MCF 10A (cell line): Measurements from ENCODE around the gene AKR1C2. TPM values are rescaled to one million over a fixed set of nuclear protein-coding genes. Genes with fewer than 3 reads are reported as not detected.
"Not testable (repeated sequence)": the region's sequence is repeated elsewhere in the genome, so short reads cannot be mapped to it uniquely, and the experiment has no call there.

ENCODE experiments used
- BruUV-seq: library from RNA; stranded (reverse); fragments of 400-500 nt; replicated peaks from 2 replicates; lab custom pipeline; 2021; lab: Mats Ljungman, UMichigan
- CTCF ChIA-PET: fragments of 300-600 bp; sonication (Branson Sonifier 250); formaldehyde crosslinking; extraction: SDS; loops from one replicate; lab custom pipeline; 2021; ENCODE audit warnings: antibody characterized with exemption, inconsistent platforms; lab: Yijun Ruan, JAX
- POLR2A ChIA-PET: fragments of 300-600, 350-650 bp; sonication (Branson Sonifier 250); formaldehyde crosslinking; extraction: SDS; loops from one replicate; lab custom pipeline; 2020; ENCODE audit warnings: antibody characterized with exemption, inconsistent platforms; lab: Yijun Ruan, JAX
- DNase-seq: peaks from one replicate; pipeline ENCODE4 v3.0.0-alpha.2; 2018; ENCODE audit not compliant: unreplicated experiment
- H3K27ac Mint-ChIP-seq: one replicate; pipeline ENCODE4 v1.8.0; 2022; ENCODE audit warnings: mild to moderate bottlenecking, low read depth, mixed read lengths; ENCODE audit not compliant: unreplicated experiment
- H3K27me3 Mint-ChIP-seq: one replicate; pipeline ENCODE4 v1.8.0; 2022; ENCODE audit warnings: mixed read lengths; ENCODE audit not compliant: insufficient read depth, unreplicated experiment
- H3K36me3 Mint-ChIP-seq: one replicate; pipeline ENCODE4 v1.8.0; 2022; ENCODE audit warnings: mild to moderate bottlenecking, moderate library complexity, mixed read lengths; ENCODE audit not compliant: insufficient read depth, unreplicated experiment
- H3K4me1 Mint-ChIP-seq: one replicate; pipeline ENCODE4 v1.8.0; 2022; ENCODE audit warnings: mixed read lengths; ENCODE audit not compliant: insufficient read depth, unreplicated experiment
- H3K4me3 Mint-ChIP-seq: one replicate; pipeline ENCODE4 v1.8.0; 2022; ENCODE audit warnings: mild to moderate bottlenecking, moderate library complexity, mixed read lengths; ENCODE audit not compliant: unreplicated experiment
- H3K9me3 Mint-ChIP-seq: one replicate; pipeline ENCODE4 v1.8.0; 2022; ENCODE audit warnings: mixed read lengths; ENCODE audit not compliant: unreplicated experiment
- CTCF ChIP-seq: fragments of 200-600 bp; IDR thresholded peaks from one replicate; pipeline ENCODE4 v1.8.0; 2022; ENCODE audit warnings: antibody characterized with exemption, mild to moderate bottlenecking; ENCODE audit not compliant: unreplicated experiment
- intact Hi-C: fragments of 100-400 bp; cut with micrococcal nuclease; formaldehyde crosslinking; loops from 2 replicates; pipeline ENCODE4 v1.14.1; 2022
- total RNA-seq: library from RNA; stranded (reverse); gene quantifications from 2 replicates; pipeline ENCODE4 v1.2.3, GENCODE V29; 2022

The AKR1C2 gene
- total RNA-seq, 1 experiment from 2014 or later, result 19.7 TPM

GRCh38 chr10:5023177-5023805 lies 19.6 kb upstream of the AKR1C2 start:
- POLR2A ChIA-PET, result interaction anchor here (1.0 to 2.1 kb wide), 4 partner anchors 8 to 73 kb away, joined by 3 to 8 read pairs (median 4); partner anchors contain the start of gene AKR1C3
- no peaks in the 10 kb centered on the region for H3K9me3 Mint-ChIP-seq
- no peak for DNase-seq
- intact Hi-C loops, result no loop called here
- H3K4me3 Mint-ChIP-seq, result no peak overlapping the region
- CTCF ChIA-PET, result interaction anchor here (0.7 kb wide), 1 partner anchor 175 kb away, joined by 3 read pairs; no protein-coding TSS in a partner anchor
- TF ChIP-seq CTCF, result no peak
- H3K4me1 Mint-ChIP-seq, result peaks cover 43% of the 10 kb centered on the region
- H3K36me3 Mint-ChIP-seq, result no peaks in the 10 kb centered on the region
- H3K27me3 Mint-ChIP-seq, result no peaks in the 10 kb centered on the region
- H3K27ac Mint-ChIP-seq, result peak overlapping the region; percentile 68
- BruUV-seq, result no TSS peak

- BruUV-seq, intact Hi-C loops, H3K9me3 Mint-ChIP-seq, H3K27me3 Mint-ChIP-seq, H3K4me3 Mint-ChIP-seq, DNase-seq, CTCF ChIA-PET, H3K36me3 Mint-ChIP-seq: not testable (repeated sequence)
- peak overlapping the region; percentile 68 for H3K27ac Mint-ChIP-seq
- POLR2A ChIA-PET, result interaction anchor here (1.4 to 1.7 kb wide), 3 partner anchors 9 to 74 kb away, joined by 3 to 5 read pairs (median 4); no protein-coding TSS in a partner anchor
- peaks cover 54% of the 10 kb centered on the region for H3K4me1 Mint-ChIP-seq
These were observed 18.1 kb upstream of the AKR1C2 start for GRCh38 chr10:5021624-5022290.

- peaks cover 41% of the 10 kb centered on the region for H3K4me1 Mint-ChIP-seq
- BruUV-seq, H3K27me3 Mint-ChIP-seq, H3K27ac Mint-ChIP-seq, DNase-seq, CTCF ChIA-PET, H3K36me3 Mint-ChIP-seq, H3K9me3 Mint-ChIP-seq, H3K4me3 Mint-ChIP-seq: not testable (repeated sequence)
- POLR2A ChIA-PET, result interaction anchor here (0.6 to 1.3 kb wide), 2 partner anchors 74 to 75 kb away, joined by 3 to 5 read pairs; no protein-coding TSS in a partner anchor
- intact Hi-C loops, result loop anchor here (1.0 to 5.0 kb wide), 4 partner anchors 74 to 412 kb away; partner anchors contain the start of gene AKR1C3
These were observed 16.3 kb upstream of the AKR1C2 start for GRCh38 chr10:5019770-5020612.

- H3K27me3 Mint-ChIP-seq, H3K4me3 Mint-ChIP-seq, BruUV-seq, H3K36me3 Mint-ChIP-seq, H3K9me3 Mint-ChIP-seq: not testable (repeated sequence)
- H3K27ac Mint-ChIP-seq, result peak overlapping the region; percentile 58
- intact Hi-C loops, result loop anchor here (1.0 to 5.0 kb wide), 4 partner anchors 76 to 414 kb away; partner anchors contain the start of gene AKR1C3
- TF ChIP-seq CTCF, result peak; percentile 22
- peak; percentile 57 for DNase-seq
- peaks cover 43% of the 10 kb centered on the region for H3K4me1 Mint-ChIP-seq
- POLR2A ChIA-PET, result interaction anchor here (1.2 kb wide), 1 partner anchor 76 kb away, joined by 3 read pairs; no protein-coding TSS in a partner anchor
- CTCF ChIA-PET, result interaction anchor here (0.8 to 1.2 kb wide), 3 partner anchors 74 to 378 kb away, joined by 3 to 4 read pairs (median 4); no protein-coding TSS in a partner anchor
These were observed 15.1 kb upstream of the AKR1C2 start for GRCh38 chr10:5018671-5019277.
